Progenitor cell of endocrine pancreas (in vitro differentiated cells): ENCODE measurements around the gene NAXD. TPM values are rescaled to one million over a fixed set of nuclear protein-coding genes. Genes with fewer than 3 reads are reported as not detected.

ENCODE experiments used
- DNase-seq: peaks from one replicate; pipeline ENCODE4 v3.0.0; 2021; ENCODE audit warnings: low spot score; ENCODE audit not compliant: unreplicated experiment
- H3K27ac Mint-ChIP-seq: 2 replicates; pipeline ENCODE4 v1.8.0; 2021; ENCODE audit warnings: mild to moderate bottlenecking, moderate library complexity, mixed read lengths
- H3K27me3 Mint-ChIP-seq: 2 replicates; pipeline ENCODE4 v1.8.0; 2021; ENCODE audit warnings: mixed read lengths
- H3K36me3 Mint-ChIP-seq: 2 replicates; pipeline ENCODE4 v1.8.0; 2022; ENCODE audit warnings: mixed read lengths; ENCODE audit not compliant: insufficient read depth
- H3K4me1 Mint-ChIP-seq: 2 replicates; pipeline ENCODE4 v1.8.0; 2021; ENCODE audit warnings: low read depth, mixed read lengths
- H3K4me3 Mint-ChIP-seq: 2 replicates; pipeline ENCODE4 v1.8.0; 2021; ENCODE audit warnings: low read depth, mild to moderate bottlenecking, moderate library complexity, mixed read lengths
- H3K9me3 Mint-ChIP-seq: 2 replicates; pipeline ENCODE4 v1.8.0; 2021; ENCODE audit warnings: low read depth, mixed read lengths
- CTCF ChIP-seq: fragments of 200-600 bp; sonication (generic); IDR thresholded peaks from one replicate; pipeline ENCODE4 v1.5.0; 2021; ENCODE audit warnings: antibody characterized with exemption, mild to moderate bottlenecking; ENCODE audit not compliant: unreplicated experiment
- total RNA-seq: library from RNA; stranded (reverse); gene quantifications from 2 replicates; pipeline ENCODE4 v1.2.1, GENCODE V29; 2021

NAXD gene
- total RNA-seq, 1 donor from 2014 or later, result 34.2 TPM

DNA sequence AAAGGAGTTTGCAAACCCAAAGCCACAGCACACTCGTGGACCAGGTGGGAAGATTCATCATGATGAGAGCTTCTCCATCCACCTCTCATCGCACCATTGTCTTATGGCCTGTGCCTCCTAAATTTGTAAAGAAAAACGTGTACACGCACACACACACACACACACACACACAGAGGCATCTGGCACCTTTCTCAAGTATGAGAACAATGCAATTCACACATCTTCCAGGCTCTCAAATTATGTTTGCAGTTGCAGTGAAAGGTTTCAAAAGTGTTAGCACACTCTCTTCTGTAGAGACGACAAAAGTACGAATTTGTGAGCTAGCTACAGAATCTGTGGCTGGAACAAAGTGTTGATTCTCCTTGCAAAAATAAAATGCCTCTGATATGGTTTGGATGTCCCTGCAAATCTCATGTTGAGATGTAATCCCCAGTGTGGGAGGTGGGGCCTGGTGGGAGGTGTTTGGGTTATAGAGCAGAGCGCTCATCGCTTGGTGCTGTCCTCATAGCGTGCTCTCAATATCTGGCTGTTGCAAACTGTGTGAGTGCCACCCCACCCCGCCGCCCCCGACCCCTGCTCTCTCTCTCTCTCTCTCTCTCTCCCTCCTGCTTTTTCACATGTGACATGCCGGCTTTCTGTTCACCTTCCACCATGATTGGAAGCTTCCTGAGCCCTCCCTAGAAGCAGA lies 32.0 kb upstream of the NAXD start:
- no peaks in the 10 kb centered on the region for H3K4me1 Mint-ChIP-seq
- DNase-seq, result no peak
- peaks cover 10% of the 10 kb centered on the region for H3K27me3 Mint-ChIP-seq
- H3K9me3 Mint-ChIP-seq, result peaks cover 5% of the 10 kb centered on the region
- H3K4me3 Mint-ChIP-seq, result no peak overlapping the region
- no peaks in the 10 kb centered on the region for H3K36me3 Mint-ChIP-seq
- no peak overlapping the region for H3K27ac Mint-ChIP-seq
- TF ChIP-seq CTCF, result no peak

DNA sequence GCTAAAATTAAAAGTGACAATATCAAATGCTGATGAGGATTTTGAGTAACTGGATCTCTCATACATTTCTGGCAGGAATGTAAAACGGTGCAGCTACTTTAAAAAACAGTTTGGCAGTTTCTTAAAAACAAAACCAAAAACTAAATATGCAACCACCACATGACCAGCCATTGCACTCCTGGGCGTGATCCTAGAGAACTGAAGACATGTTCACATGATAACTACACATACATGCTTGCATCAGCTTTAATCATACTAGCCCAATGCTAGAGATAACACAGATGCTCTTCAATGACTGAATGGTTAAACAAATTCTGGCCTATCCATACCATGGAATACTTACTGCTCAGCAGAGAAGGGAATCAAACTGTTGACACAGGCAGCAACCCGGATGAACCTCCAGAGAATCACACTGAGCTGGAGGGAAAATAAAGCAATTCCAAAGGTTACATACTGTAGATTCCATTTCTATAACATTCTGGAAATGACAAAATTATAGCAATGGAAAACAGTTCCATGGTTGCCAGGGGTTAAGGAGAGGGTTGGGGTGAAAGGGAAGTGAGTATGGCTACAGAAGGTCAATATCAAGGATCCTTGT lies 25.5 kb upstream of the NAXD start:
- Mint-ChIP-seq H3K27me3 (no peaks in the 10 kb centered on the region), H3K4me3 (no peak overlapping the region), H3K36me3 (no peaks in the 10 kb centered on the region), H3K9me3 (peaks cover 7% of the 10 kb centered on the region), H3K4me1 (no peaks in the 10 kb centered on the region), H3K27ac (no peak overlapping the region)
- no peak for DNase-seq
- no peak for TF ChIP-seq CTCF

- Mint-ChIP-seq H3K27me3 (no peaks in the 10 kb centered on the region), H3K27ac (no peak overlapping the region), H3K4me1 (no peaks in the 10 kb centered on the region), H3K9me3 (peaks cover 7% of the 10 kb centered on the region), H3K36me3 (no peaks in the 10 kb centered on the region), H3K4me3 (no peak overlapping the region)
- no peak for DNase-seq
- TF ChIP-seq CTCF, result no peak
Observed at GRCh38 chr13:110590577-110590976, 24.8 kb upstream of the NAXD start.

- no peak for DNase-seq
- no peak for TF ChIP-seq CTCF
- Mint-ChIP-seq H3K27ac (no peak overlapping the region), H3K4me1 (no peaks in the 10 kb centered on the region), H3K36me3 (no peaks in the 10 kb centered on the region), H3K4me3 (no peak overlapping the region), H3K27me3 (no peaks in the 10 kb centered on the region), H3K9me3 (peaks cover 7% of the 10 kb centered on the region)
Observed at GRCh38 chr13:110592665-110593064, 22.7 kb upstream of the NAXD start.

GRCh38 chr13:110593430-110594130 lies 21.8 kb upstream of the NAXD start:
- Mint-ChIP-seq H3K9me3 (no peaks in the 10 kb centered on the region), H3K4me1 (no peaks in the 10 kb centered on the region), H3K36me3 (no peaks in the 10 kb centered on the region), H3K27me3 (no peaks in the 10 kb centered on the region), H3K27ac (no peak overlapping the region), H3K4me3 (no peak overlapping the region)
- DNase-seq, result no peak
- peak; percentile 62 for TF ChIP-seq CTCF
